ENCODE measurements around the gene QRFP. TPM values are rescaled to one million over a fixed set of nuclear protein-coding genes. Genes with fewer than 3 reads are reported as not detected.

QRFP gene
- total and polyA plus RNA-seq, 12 donors: not detected

- Histone ChIP-seq H3K27me3 (no peaks in the 10 kb centered on the region), H3K27ac (peak overlapping the region in 2 of 5 donors; percentile 23 to 26), H3K9me3 (replicated peaks in 1 of 3) (no peaks in the 10 kb centered on the region), H3K36me3 (replicated peaks in 1 of 2) (peaks cover 0 to 39% of the 10 kb centered on the region in 2 donors), H3K4me3 (no peak overlapping the region), H3K4me1 (replicated peaks in 1 of 2) (peaks cover 17 to 19% of the 10 kb centered on the region in 2 donors)
- TF ChIP-seq, protein P1, sequence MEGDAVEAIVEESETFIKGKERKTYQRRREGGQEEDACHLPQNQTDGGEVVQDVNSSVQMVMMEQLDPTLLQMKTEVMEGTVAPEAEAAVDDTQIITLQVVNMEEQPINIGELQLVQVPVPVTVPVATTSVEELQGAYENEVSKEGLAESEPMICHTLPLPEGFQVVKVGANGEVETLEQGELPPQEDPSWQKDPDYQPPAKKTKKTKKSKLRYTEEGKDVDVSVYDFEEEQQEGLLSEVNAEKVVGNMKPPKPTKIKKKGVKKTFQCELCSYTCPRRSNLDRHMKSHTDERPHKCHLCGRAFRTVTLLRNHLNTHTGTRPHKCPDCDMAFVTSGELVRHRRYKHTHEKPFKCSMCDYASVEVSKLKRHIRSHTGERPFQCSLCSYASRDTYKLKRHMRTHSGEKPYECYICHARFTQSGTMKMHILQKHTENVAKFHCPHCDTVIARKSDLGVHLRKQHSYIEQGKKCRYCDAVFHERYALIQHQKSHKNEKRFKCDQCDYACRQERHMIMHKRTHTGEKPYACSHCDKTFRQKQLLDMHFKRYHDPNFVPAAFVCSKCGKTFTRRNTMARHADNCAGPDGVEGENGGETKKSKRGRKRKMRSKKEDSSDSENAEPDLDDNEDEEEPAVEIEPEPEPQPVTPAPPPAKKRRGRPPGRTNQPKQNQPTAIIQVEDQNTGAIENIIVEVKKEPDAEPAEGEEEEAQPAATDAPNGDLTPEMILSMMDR (IDR thresholded peaks at IDR 0.05): no peak
- no peak for TF ChIP-seq POLR2A (IDR thresholded peaks at IDR 0.05)
- peak in 3 of 7 donors; percentile 24 to 37 (median 36) for DNase-seq
- 58 to 65% (median 62%) methylated on average over 16 to 17 of the region's 17 CpGs for WGBS, 4 donors
- intact Hi-C loops (cut with DNase I): loop anchor here (5.0 kb wide), 3 partner anchors 62 to 177 kb away; no protein-coding TSS in a partner anchor
These were observed 25.9 kb downstream of the QRFP start for GRCh38 chr9:130870491-130871381.

GRCh38 chr9:130869250-130869649 lies 27.4 kb downstream of the QRFP start:
- peak in 6 of 7 donors; percentile 59 to 88 (median 78) for DNase-seq
- peaks cover 17 to 19% of the 10 kb centered on the region in 2 donors for H3K4me1 ChIP-seq (replicated peaks in 1 of 2)
- no peak overlapping the region for H3K27ac ChIP-seq
- peaks cover 0 to 33% of the 10 kb centered on the region in 2 donors for H3K36me3 ChIP-seq (replicated peaks in 1 of 2)
- no peak for TF ChIP-seq POLR2A (IDR thresholded peaks at IDR 0.05)
- TF ChIP-seq, protein P1 (IDR thresholded peaks at IDR 0.05): no peak
- WGBS, 4 donors: 68 to 78% (median 77%) methylated on average over 8 of the region's 8 CpGs
- no peak overlapping the region for H3K4me3 ChIP-seq
- intact Hi-C loops (cut with DNase I): loop anchor here (5.0 kb wide), 2 partner anchors 73 to 102 kb away; no protein-coding TSS in a partner anchor
- H3K9me3 ChIP-seq (replicated peaks in 1 of 3): no peaks in the 10 kb centered on the region
- no peaks in the 10 kb centered on the region for H3K27me3 ChIP-seq

- peaks cover 17 to 19% of the 10 kb centered on the region in 2 donors for H3K4me1 ChIP-seq (replicated peaks in 1 of 2)
- H3K4me3 ChIP-seq: no peak overlapping the region
- TF ChIP-seq, protein P1 (IDR thresholded peaks at IDR 0.05): no peak
- TF ChIP-seq POLR2A (IDR thresholded peaks at IDR 0.05): no peak
- no peak for DNase-seq
- H3K36me3 ChIP-seq (replicated peaks in 1 of 2): peaks cover 0 to 25% of the 10 kb centered on the region in 2 donors
- H3K27ac ChIP-seq: no peak overlapping the region
- WGBS, 4 donors: 90 to 96% (median 93%) methylated on average over 3 of the region's 3 CpGs
- intact Hi-C loops (cut with DNase I): loop anchor here (5.0 kb wide), 2 partner anchors 74 to 101 kb away; no protein-coding TSS in a partner anchor
- H3K9me3 ChIP-seq (replicated peaks in 1 of 3): no peaks in the 10 kb centered on the region
- H3K27me3 ChIP-seq: no peaks in the 10 kb centered on the region
These were observed 28.4 kb downstream of the QRFP start for GRCh38 chr9:130868230-130868629.

DNA sequence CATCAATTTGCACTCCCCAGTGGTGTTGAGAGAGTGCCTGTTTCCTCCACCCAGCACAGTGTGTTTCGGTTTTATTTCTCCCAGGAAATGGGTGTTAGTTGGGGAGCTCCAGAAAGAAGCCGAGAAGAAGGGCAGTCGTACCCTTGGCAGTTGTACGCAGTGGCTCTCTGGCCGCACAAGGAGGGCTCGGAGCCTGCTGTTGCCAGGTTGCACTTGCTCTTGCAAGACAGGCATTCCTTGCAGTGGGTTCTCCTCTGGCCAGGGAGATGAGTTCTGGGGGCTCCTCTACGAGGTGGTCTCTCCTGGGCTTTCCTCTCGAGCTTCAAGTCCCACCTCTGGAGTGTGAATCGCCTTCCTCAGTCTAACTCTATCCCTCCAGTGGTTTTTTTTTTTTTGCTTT lies 29.1 kb downstream of the QRFP start:
- DNase-seq: no peak
- no peak for TF ChIP-seq POLR2A (IDR thresholded peaks at IDR 0.05)
- TF ChIP-seq, protein P1 (IDR thresholded peaks at IDR 0.05): no peak
- no peak overlapping the region for H3K27ac ChIP-seq

More for the DNA sequence above, 29.1 kb downstream of the QRFP start:
- H3K9me3 ChIP-seq (replicated peaks in 1 of 3): no peaks in the 10 kb centered on the region
- H3K36me3 ChIP-seq (replicated peaks in 1 of 2): peaks cover 0 to 25% of the 10 kb centered on the region in 2 donors
- no peak overlapping the region for H3K4me3 ChIP-seq
- WGBS, 4 donors: 89 to 93% (median 92%) methylated on average over 9 of the region's 9 CpGs
- H3K4me1 ChIP-seq (replicated peaks in 1 of 2): peaks cover 13 to 19% of the 10 kb centered on the region in 2 donors
- no peaks in the 10 kb centered on the region for H3K27me3 ChIP-seq
- intact Hi-C loops (cut with DNase I): loop anchor here (5.0 kb wide), 2 partner anchors 75 to 100 kb away; no protein-coding TSS in a partner anchor
